Kidney epithelial cell (primary cell): ENCODE measurements around the gene ZNF592. TPM values are rescaled to one million over a fixed set of nuclear protein-coding genes. Genes with fewer than 3 reads are reported as not detected.

Experiments
- total RNA-seq: library from RNA; depleted of rRNA; stranded (reverse); fragments of >200 nt; gene quantifications from 2 replicates; pipeline ENCODE4 v1.2.3, GENCODE V29; 2015

ZNF592 gene
- total RNA-seq, 1 donor from 2014 or later: 18.8 TPM

Other genes starting within 250 kb of the ZNF592 start
- gene ZSCAN2, start 147.6 kb upstream of the ZNF592 start, total RNA-seq: 26.4 and 26.6 TPM in 2 replicates
- gene WDR73, start 94.3 kb upstream of the ZNF592 start, total RNA-seq: 18.5 and 27.4 TPM in 2 replicates
- 6.3 and 12.0 TPM in 2 replicates for gene NMB, start 90.4 kb upstream of the ZNF592 start, total RNA-seq
- gene SEC11A, start 32.5 kb upstream of the ZNF592 start, total RNA-seq: 183 and 213 TPM in 2 replicates
- 54.5 and 55.7 TPM in 2 replicates for gene ALPK3, start 68.8 kb downstream of the ZNF592 start, total RNA-seq
- 0.17 and 0.82 TPM in 2 replicates for gene SLC28A1, start 136.1 kb downstream of the ZNF592 start, total RNA-seq
- gene PDE8A, start 233.3 kb downstream of the ZNF592 start, total RNA-seq: 26.7 and 31.5 TPM in 2 replicates